Osteoblast (primary cell): ENCODE data around the gene NUDT3. TPM values are rescaled to one million over a fixed set of nuclear protein-coding genes. Genes with fewer than 3 reads are reported as not detected.

Experiments
- DNase-seq: peaks from one replicate; pipeline ENCODE4 v3.0.0; 2011; ENCODE audit warnings: low spot score, mixed read lengths; ENCODE audit not compliant: insufficient read length; ENCODE audit errors: missing footprints
- H2AFZ ChIP-seq: 2 replicates; pipeline ENCODE4 v1.6.0; 2011; ENCODE audit warnings: mild to moderate bottlenecking, low read length
- H3K27ac ChIP-seq: 2 replicates; pipeline ENCODE4 v1.5.1; 2011; ENCODE audit warnings: mild to moderate bottlenecking, low read depth, low read length, moderate library complexity
- H3K27me3 ChIP-seq: 2 replicates; pipeline ENCODE4 v1.6.0; 2012; ENCODE audit warnings: mild to moderate bottlenecking, control low read depth, inconsistent platforms, low read length, moderate library complexity; ENCODE audit not compliant: insufficient read depth
- H3K36me3 ChIP-seq: 2 replicates; pipeline ENCODE4 v1.5.1; 2011; ENCODE audit warnings: mild to moderate bottlenecking, low read length, control low read depth, moderate library complexity; ENCODE audit not compliant: insufficient read depth
- H3K4me1 ChIP-seq: 2 replicates; pipeline ENCODE4 v1.5.1; 2011; ENCODE audit warnings: mild to moderate bottlenecking, low read length, control low read depth, moderate library complexity; ENCODE audit not compliant: insufficient read depth
- H3K4me2 ChIP-seq: 2 replicates; pipeline ENCODE4 v1.6.0; 2011; ENCODE audit warnings: mild to moderate bottlenecking, low read length; ENCODE audit not compliant: insufficient read depth
- H3K4me3 ChIP-seq: fragments of 200-600 bp; sonication (generic); 3 replicates; pipeline ENCODE4 v1.5.1; 2012; ENCODE audit warnings: mild to moderate bottlenecking, low read length, inconsistent platforms; ENCODE audit not compliant: insufficient read depth
- H3K79me2 ChIP-seq: 2 replicates; pipeline ENCODE4 v1.6.0; 2012; ENCODE audit warnings: mild to moderate bottlenecking, low read length, control low read depth, inconsistent platforms; ENCODE audit not compliant: insufficient read depth
- H3K9me3 ChIP-seq: 2 replicates; pipeline ENCODE4 v1.5.1; 2011; ENCODE audit warnings: low read depth, low read length, control low read depth
- H4K20me1 ChIP-seq: 2 replicates; pipeline ENCODE4 v1.6.0; 2012; ENCODE audit warnings: mild to moderate bottlenecking, low read length, control low read depth; ENCODE audit not compliant: insufficient read depth
- CTCF ChIP-seq: IDR thresholded peaks from 2 replicates; pipeline ENCODE4 v1.5.1; 2011; ENCODE audit warnings: mild to moderate bottlenecking, low read depth, low read length, moderate library complexity; ENCODE audit errors: extremely low read depth
- total RNA-seq: library from RNA; depleted of rRNA; stranded (reverse); fragments of >200 nt; gene quantifications from 2 replicates; pipeline ENCODE4 v1.2.3, GENCODE V29; 2012

NUDT3 gene
- total RNA-seq, 1 donor: 37.6 TPM

- Histone ChIP-seq H3K4me3 (peak overlapping the region; percentile 85), H3K9me3 (no peaks in the 10 kb centered on the region), H3K27me3 (no peaks in the 10 kb centered on the region), H3K4me2 (peak overlapping the region; percentile 82), H2AFZ (no peak overlapping the region), H3K27ac (peak overlapping the region; percentile 17), H3K4me1 (peaks cover 46% of the 10 kb centered on the region), H4K20me1 (peaks cover 6% of the 10 kb centered on the region), H3K79me2 (peaks cover 37% of the 10 kb centered on the region), H3K36me3 (peaks cover 30% of the 10 kb centered on the region)
- no peak for TF ChIP-seq CTCF
- DNase-seq: peak; percentile 67
These were observed 153.6 kb downstream of the NUDT3 start for GRCh38 chr6:34238585-34239499.

- no peak for TF ChIP-seq CTCF
- peaks cover 37% of the 10 kb centered on the region for H3K4me1 ChIP-seq
- peaks cover 6% of the 10 kb centered on the region for H4K20me1 ChIP-seq
- H3K27ac ChIP-seq: peak overlapping the region; percentile 48
- peaks cover 37% of the 10 kb centered on the region for H3K79me2 ChIP-seq
- H3K9me3 ChIP-seq: no peaks in the 10 kb centered on the region
- no peaks in the 10 kb centered on the region for H3K27me3 ChIP-seq
- DNase-seq: peak; percentile 98
- peaks cover 27% of the 10 kb centered on the region for H3K36me3 ChIP-seq
- peak overlapping the region; percentile 56 for H2AFZ ChIP-seq
- H3K4me3 ChIP-seq: peak overlapping the region; percentile 85
- peak overlapping the region; percentile 82 for H3K4me2 ChIP-seq
These were observed 154.5 kb downstream of the NUDT3 start for GRCh38 chr6:34237722-34238584.

- peak overlapping the region; percentile 85 for H3K4me3 ChIP-seq
- peaks cover 35% of the 10 kb centered on the region for H3K4me1 ChIP-seq
- peak; percentile 95 for DNase-seq
- H2AFZ ChIP-seq: peak overlapping the region; percentile 56
- H3K36me3 ChIP-seq: peaks cover 22% of the 10 kb centered on the region
- peaks cover 6% of the 10 kb centered on the region for H4K20me1 ChIP-seq
- peaks cover 37% of the 10 kb centered on the region for H3K79me2 ChIP-seq
- no peaks in the 10 kb centered on the region for H3K27me3 ChIP-seq
- H3K9me3 ChIP-seq: no peaks in the 10 kb centered on the region
- peak overlapping the region; percentile 82 for H3K4me2 ChIP-seq
- TF ChIP-seq CTCF: no peak
- peak overlapping the region; percentile 48 for H3K27ac ChIP-seq
These were observed 155.2 kb downstream of the NUDT3 start for GRCh38 chr6:34237316-34237721.
